ENCODE results near the gene ICE2.

ICE2 gene

GRCh38 chr15:60479361-60480110 is 594 bp upstream of the ICE2 start:
- no peak for TF ChIP-seq CTCF (conservative IDR thresholded peaks at IDR 0.05)
- H3K27ac ChIP-seq, result peak overlapping the region; percentile 93

- H3K27ac ChIP-seq, result peak overlapping the region; percentile 93
- no peak for TF ChIP-seq CTCF (conservative IDR thresholded peaks at IDR 0.05)
These were observed 901 bp downstream of the ICE2 start for GRCh38 chr15:60477916-60478565.

- TF ChIP-seq CTCF (conservative IDR thresholded peaks at IDR 0.05), result no peak
- H3K27ac ChIP-seq, result peak overlapping the region; percentile 93
These were observed 1.8 kb downstream of the ICE2 start for GRCh38 chr15:60477164-60477563.

- no peak for TF ChIP-seq CTCF (conservative IDR thresholded peaks at IDR 0.05)
- peak overlapping the region; percentile 1; the same call in 1 of the 2 replicates for H3K27ac ChIP-seq
These were observed 2.2 kb downstream of the ICE2 start for GRCh38 chr15:60476713-60477112.

GRCh38 chr15:60473135-60473534 is 5.8 kb downstream of the ICE2 start:
- no peak for TF ChIP-seq CTCF (conservative IDR thresholded peaks at IDR 0.05)
- H3K27ac ChIP-seq, result no peak overlapping the region

GRCh38 chr15:60471314-60471713 is 7.6 kb downstream of the ICE2 start:
- no peak overlapping the region for H3K27ac ChIP-seq
- no peak for TF ChIP-seq CTCF (conservative IDR thresholded peaks at IDR 0.05)

GRCh38 chr15:60469893-60470641 is 8.9 kb downstream of the ICE2 start:
- TF ChIP-seq CTCF (conservative IDR thresholded peaks at IDR 0.05), result no peak
- no peak overlapping the region for H3K27ac ChIP-seq
